T-helper 1 cell treated with Interleukin-12 subunit alpha and Interleukin-12 subunit beta and Interleukin-4 antibody, amounts not matched to agents 30 μg/mL and 1 μg/mL, for 36 hours (primary cell): ENCODE data around the gene CLTA.
"Not testable (repeated sequence)": the region's sequence is repeated elsewhere in the genome, so short reads cannot be mapped to it uniquely, and the experiment has no call there.

Experiments used
- H3K27ac Mint-ChIP-seq: one replicate; pipeline ENCODE4 v1.8.0; 2021; ENCODE audit warnings: mild to moderate bottlenecking, mixed read lengths
- H3K27me3 Mint-ChIP-seq: one replicate; pipeline ENCODE4 v1.8.0; 2021; ENCODE audit warnings: low read depth, mixed read lengths
- H3K36me3 Mint-ChIP-seq: one replicate; pipeline ENCODE4 v1.8.0; 2021; ENCODE audit warnings: low read depth, mixed read lengths
- H3K4me1 Mint-ChIP-seq: one replicate; pipeline ENCODE4 v1.8.0; 2021; ENCODE audit warnings: low read depth, mixed read lengths
- H3K4me3 Mint-ChIP-seq: one replicate; pipeline ENCODE4 v1.8.0; 2021; ENCODE audit warnings: mild to moderate bottlenecking, moderate library complexity, mixed read lengths
- H3K9me3 Mint-ChIP-seq: one replicate; pipeline ENCODE4 v1.8.0; 2021; ENCODE audit warnings: mixed read lengths

CLTA gene

DNA sequence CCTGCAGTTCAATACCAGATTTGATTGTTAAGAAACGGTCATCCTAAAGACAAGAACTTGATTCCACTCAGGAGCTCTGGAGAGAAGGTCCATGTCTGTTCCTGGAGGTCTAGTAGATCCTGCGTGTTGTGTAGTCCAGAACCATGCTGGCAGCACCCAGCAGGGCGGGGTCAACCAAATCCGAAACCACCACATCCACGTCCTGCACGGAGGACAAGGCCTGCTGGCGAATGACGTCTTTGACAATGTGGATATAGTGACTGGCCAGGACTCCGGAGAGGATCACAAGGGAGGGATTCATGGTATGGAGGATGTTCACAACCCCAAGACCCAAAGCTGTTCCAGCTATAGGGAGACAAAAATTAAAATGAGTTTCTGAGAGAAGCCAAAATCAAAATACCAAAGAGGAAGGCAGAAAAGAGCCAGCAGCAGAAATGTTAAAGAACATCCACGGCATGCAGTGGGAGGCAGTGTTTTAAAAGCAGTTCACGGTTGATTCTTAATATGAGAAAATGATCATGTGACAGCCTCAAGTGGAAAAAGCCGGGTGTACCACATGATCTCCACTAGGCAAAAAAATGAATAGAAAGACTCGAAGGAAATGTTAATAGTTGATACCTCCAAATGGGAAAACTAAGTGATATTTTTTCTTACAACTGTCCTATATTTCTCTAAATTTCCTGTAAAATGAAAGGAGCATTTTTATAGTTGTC is 26.7 kb downstream of the CLTA start:
- H3K27me3 Mint-ChIP-seq = no peaks in the 10 kb centered on the region
- peaks cover 2% of the 10 kb centered on the region for H3K9me3 Mint-ChIP-seq
- peaks cover 47% of the 10 kb centered on the region for H3K4me1 Mint-ChIP-seq
- peak overlapping the region; percentile 75 for H3K27ac Mint-ChIP-seq
- peaks cover 55% of the 10 kb centered on the region for H3K36me3 Mint-ChIP-seq
- H3K4me3 Mint-ChIP-seq = peak overlapping the region; percentile 61

DNA sequence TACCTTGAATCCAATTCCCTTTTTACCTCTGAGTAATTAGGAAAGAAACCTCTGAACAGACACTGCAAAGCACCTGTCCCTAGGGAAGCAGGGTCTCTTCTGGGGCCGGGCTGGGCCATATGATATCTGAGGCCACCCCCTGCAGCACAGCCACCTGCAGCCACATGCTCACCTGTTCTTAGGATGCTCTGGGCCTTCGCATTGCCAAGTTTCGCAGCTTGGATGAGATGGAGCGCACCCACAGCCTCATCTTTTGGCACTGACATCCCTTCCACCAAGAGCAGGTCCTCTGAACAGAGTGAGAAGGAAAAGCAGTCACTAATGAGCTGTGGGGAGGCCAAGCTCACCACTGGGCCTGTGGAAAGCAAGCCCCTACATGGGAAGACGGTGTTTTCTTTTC is 27.3 kb downstream of the CLTA start:
- Mint-ChIP-seq H3K27me3 (no peaks in the 10 kb centered on the region), H3K4me1 (peaks cover 46% of the 10 kb centered on the region), H3K9me3 (peaks cover 7% of the 10 kb centered on the region), H3K36me3 (peaks cover 59% of the 10 kb centered on the region), H3K27ac (peak overlapping the region; percentile 72), H3K4me3 (peak overlapping the region; percentile 61)

DNA sequence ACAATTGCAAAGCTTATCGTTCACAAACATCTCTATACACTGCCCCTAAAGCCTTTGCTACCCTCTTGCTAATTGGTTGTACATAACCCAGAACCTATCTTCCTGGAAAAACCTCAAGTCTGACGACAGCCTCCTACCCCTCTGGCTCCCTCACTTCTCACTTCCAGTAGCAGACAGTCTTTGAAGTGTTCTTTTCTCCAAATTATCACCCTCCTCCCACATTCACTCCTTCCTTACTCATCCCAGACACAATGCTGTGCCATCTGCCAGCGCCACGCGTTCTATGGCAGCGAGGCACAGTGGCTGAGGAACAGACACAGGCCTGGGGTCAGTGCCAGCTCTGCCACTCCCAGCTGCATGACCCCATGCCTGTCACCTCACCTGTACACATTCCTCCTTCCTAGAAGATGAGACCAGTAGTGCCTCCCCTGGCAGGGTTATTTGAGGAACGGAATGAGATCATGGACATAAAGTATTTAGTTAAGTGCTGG is 27.7 kb downstream of the CLTA start:
- Mint-ChIP-seq H3K27me3 (no peaks in the 10 kb centered on the region), H3K9me3 (peaks cover 8% of the 10 kb centered on the region), H3K36me3 (peaks cover 59% of the 10 kb centered on the region), H3K4me1 (peaks cover 42% of the 10 kb centered on the region), H3K4me3 (peak overlapping the region; percentile 61), H3K27ac (peak overlapping the region; percentile 72)

DNA sequence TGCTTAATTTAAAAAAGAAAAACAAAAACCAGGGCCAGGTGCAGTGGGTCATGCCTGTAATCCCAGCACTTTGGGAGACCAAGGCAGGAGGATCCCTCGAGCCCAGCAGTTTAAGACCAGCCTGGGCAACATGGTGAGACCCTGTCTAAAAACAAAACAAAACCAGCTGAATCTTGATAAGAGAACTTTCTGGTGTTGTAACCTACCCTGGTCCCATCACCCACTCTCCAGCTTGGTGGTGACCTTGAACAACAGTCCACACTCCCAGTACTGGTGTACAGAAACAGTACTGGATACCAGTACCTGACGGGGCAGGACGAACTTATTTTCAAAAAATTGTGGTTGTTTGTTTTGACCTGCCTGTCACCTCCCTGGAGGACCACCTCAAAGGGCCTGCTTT is 30.9 kb downstream of the CLTA start:
- H3K9me3 Mint-ChIP-seq = peaks cover 8% of the 10 kb centered on the region
- H3K4me1 Mint-ChIP-seq = peaks cover 31% of the 10 kb centered on the region
- H3K27me3 Mint-ChIP-seq = no peaks in the 10 kb centered on the region
- peaks cover 52% of the 10 kb centered on the region for H3K36me3 Mint-ChIP-seq
- H3K27ac Mint-ChIP-seq = no peak overlapping the region
- H3K4me3 Mint-ChIP-seq = no peak overlapping the region

DNA sequence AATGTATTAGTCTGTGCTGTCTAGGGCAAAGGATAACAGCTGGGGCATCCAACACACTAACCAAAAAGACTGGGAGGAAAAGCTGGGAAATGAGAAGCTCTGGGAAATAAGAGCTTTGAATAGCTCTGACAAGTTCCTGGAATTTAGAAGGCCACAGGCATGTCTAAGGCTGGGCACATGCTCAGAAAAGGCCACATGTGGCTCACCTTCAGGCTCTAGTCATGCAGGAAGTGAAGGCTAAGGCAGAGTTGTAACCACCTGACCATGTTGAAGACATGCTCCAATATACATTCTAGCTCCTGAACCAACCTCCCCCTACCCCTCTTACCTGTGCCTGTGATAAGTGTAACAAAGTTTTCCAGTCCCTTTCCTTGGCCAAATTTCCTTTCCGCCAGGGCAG is 31.7 kb downstream of the CLTA start:
- Mint-ChIP-seq H3K4me1 (peaks cover 26% of the 10 kb centered on the region), H3K27me3 (no peaks in the 10 kb centered on the region), H3K9me3 (peaks cover 8% of the 10 kb centered on the region), H3K4me3 (no peak overlapping the region), H3K27ac (no peak overlapping the region), H3K36me3 (peaks cover 50% of the 10 kb centered on the region)

DNA sequence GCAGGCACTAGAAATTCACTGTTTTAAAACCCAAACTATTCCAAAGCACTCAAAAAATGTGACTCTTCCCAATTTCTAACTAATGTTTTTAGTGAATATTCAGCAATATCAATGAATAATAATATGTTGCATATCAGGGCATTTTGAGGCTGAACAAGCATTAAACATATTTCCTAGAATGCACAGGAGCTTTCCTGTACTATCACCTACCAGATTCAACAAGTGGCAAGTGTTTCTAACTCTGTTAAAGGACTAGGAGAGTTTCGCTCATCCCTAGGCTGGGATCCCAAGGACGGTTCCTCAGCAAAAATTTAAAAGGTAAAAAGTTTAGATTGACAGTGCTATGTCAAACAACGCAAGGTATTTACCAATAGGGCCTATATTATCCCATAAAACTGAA is 46.5 kb downstream of the CLTA start:
- H3K36me3 Mint-ChIP-seq = peaks cover 36% of the 10 kb centered on the region
- H3K27me3 Mint-ChIP-seq = no peaks in the 10 kb centered on the region
- no peak overlapping the region for H3K4me3 Mint-ChIP-seq
- no peaks in the 10 kb centered on the region for H3K9me3 Mint-ChIP-seq
- H3K4me1 Mint-ChIP-seq = no peaks in the 10 kb centered on the region
- H3K27ac Mint-ChIP-seq = no peak overlapping the region

DNA sequence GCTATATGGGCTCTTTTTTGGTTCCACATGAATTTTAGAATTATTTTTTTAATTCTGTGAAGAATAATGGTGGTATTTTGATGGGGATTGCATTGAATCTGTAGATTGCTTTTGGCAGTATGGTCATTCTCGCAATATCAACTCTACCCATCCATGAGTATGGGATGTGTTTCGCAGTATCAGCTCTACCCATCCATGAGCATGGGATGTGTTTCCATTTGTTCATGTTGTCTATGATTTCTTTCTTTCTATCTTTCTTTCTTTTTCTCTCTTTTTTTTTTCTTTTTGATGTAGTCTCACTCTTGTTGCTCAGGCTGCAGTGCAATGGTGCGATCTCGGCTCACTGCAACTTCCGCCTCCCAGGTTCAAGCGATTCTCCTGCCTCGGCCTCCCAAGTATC is 48.5 kb downstream of the CLTA start:
- not testable (repeated sequence) for H3K4me3 Mint-ChIP-seq, H3K4me1 Mint-ChIP-seq, H3K27me3 Mint-ChIP-seq, H3K9me3 Mint-ChIP-seq, H3K27ac Mint-ChIP-seq
- peaks cover 26% of the 10 kb centered on the region for H3K36me3 Mint-ChIP-seq

DNA sequence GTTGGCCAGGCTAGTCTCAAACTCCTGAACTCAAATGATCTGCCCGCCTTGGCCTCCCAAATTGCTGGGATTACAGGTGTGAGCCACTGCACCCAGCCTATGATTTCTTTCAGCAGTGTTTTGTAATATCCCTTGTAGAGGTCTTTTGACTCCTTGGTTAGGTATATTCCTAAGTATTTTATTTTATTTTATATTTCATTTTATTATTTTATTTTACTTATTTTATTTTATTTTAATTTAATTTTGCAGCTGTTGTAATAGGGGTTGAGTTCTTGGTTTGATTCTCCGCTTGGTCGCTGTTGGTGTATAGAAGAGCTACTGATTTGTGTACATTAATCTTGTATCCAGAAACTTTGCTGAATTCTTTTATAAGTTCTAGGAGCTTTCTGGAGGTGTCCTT is 49.0 kb downstream of the CLTA start:
- peaks cover 25% of the 10 kb centered on the region for H3K36me3 Mint-ChIP-seq
- not testable (repeated sequence) for H3K27me3 Mint-ChIP-seq, H3K4me3 Mint-ChIP-seq, H3K9me3 Mint-ChIP-seq, H3K4me1 Mint-ChIP-seq, H3K27ac Mint-ChIP-seq

DNA sequence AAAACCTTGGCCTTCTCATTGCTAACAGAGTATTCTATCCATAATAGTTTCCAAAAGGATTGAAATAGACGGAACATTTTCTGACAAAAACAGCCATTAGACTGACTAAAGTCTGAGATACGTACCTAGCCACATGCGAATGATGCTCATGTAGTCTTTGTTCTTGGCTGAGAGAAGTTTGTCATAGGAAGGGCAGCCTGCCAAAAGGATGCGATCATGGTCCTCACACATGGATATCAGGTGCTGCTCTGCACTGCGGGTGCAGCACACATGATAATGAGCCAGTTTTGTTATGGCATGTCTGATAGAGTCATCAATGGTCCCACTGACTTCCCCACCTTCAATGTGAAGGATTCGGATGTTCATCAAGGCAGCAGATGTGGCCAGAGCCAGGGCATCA is 55.2 kb downstream of the CLTA start:
- Mint-ChIP-seq H3K36me3 (peaks cover 18% of the 10 kb centered on the region), H3K4me3 (no peak overlapping the region), H3K27ac (no peak overlapping the region), H3K4me1 (peaks cover 1% of the 10 kb centered on the region), H3K27me3 (no peaks in the 10 kb centered on the region), H3K9me3 (no peaks in the 10 kb centered on the region)

DNA sequence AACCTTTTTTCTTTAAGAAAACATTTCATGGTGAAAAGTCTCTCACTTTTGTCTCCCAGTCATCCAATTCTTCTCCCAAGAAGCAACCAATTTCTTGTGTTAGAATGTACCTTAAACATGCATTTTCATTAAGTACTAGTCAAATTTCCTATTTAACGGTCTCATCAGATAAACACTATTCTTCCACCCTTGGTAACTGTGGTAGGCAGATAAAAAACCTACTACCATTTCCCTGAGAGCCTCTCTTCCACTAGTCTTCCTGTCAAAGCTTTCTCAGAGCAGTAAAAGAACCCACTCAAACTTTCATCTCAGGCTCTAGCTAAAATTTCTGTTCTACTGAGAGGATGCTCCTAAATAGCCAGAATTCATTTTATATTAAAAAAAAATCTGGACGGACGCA is 56.6 kb downstream of the CLTA start:
- Mint-ChIP-seq H3K9me3 (no peaks in the 10 kb centered on the region), H3K27me3 (no peaks in the 10 kb centered on the region), H3K27ac (no peak overlapping the region), H3K4me3 (no peak overlapping the region), H3K36me3 (peaks cover 17% of the 10 kb centered on the region), H3K4me1 (peaks cover 1% of the 10 kb centered on the region)

DNA sequence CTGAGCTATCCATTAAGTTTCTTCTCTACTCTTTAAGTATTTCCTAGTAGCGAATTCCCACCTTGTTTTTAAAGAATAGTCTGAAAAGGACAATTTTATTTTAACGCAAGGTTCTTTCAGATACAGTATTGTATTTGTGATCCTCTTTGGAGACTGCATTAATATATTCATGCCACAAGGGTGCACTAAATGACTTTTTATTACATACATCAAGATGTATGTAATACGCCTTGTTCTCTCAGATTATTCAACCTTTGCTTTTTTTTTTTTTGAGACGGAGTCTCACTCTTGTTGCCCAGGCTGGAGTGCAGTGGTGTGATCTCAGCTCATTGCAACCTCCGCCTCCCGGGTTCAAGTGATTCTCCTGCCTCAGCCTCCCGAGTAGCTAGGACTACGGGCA is 57.3 kb downstream of the CLTA start:
- not testable (repeated sequence) for H3K4me1 Mint-ChIP-seq, H3K9me3 Mint-ChIP-seq, H3K4me3 Mint-ChIP-seq, H3K27ac Mint-ChIP-seq, H3K27me3 Mint-ChIP-seq
- peaks cover 16% of the 10 kb centered on the region for H3K36me3 Mint-ChIP-seq

DNA sequence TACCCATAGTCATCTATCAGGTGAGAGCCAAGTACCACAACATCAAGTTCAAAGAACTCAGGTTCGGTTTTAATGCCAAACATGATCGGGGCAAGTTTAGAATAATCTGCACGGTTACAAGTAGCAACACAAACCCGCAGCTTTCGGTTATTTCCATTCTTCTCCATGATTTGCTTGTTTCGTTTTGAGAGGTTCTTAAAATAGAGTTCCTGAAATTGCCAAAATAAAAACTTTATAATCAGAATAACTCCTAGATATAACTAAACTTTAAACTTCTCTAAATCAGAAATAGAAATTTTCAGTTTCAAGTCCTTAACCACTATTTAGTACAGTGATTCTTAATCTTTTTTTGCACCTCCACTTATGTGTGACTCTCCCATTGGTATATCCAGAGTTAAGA is 58.5 kb downstream of the CLTA start:
- H3K27ac Mint-ChIP-seq = peak overlapping the region; percentile 14
- peaks cover 12% of the 10 kb centered on the region for H3K36me3 Mint-ChIP-seq
- H3K9me3 Mint-ChIP-seq = no peaks in the 10 kb centered on the region
- no peaks in the 10 kb centered on the region for H3K4me1 Mint-ChIP-seq
- no peaks in the 10 kb centered on the region for H3K27me3 Mint-ChIP-seq
- no peak overlapping the region for H3K4me3 Mint-ChIP-seq

DNA sequence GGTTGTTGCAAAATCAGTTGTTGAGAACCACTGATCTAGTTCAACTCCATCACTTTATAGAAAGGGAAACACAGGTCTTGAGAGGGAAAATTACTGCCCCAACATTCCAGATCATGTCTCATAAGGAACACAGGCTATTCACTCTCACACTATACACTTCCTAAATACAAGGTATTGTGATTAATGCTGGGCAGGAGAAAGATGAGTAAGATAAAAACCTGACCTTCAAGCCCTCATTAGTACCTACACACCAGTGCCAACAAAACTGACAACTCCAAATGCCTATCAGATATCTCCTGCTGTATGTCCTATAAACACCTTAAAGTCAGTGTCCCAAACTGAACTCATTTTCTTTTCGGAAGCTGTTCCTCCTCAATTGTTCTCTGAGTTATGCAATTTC is 59.4 kb downstream of the CLTA start:
- H3K4me3 Mint-ChIP-seq = no peak overlapping the region

DNA sequence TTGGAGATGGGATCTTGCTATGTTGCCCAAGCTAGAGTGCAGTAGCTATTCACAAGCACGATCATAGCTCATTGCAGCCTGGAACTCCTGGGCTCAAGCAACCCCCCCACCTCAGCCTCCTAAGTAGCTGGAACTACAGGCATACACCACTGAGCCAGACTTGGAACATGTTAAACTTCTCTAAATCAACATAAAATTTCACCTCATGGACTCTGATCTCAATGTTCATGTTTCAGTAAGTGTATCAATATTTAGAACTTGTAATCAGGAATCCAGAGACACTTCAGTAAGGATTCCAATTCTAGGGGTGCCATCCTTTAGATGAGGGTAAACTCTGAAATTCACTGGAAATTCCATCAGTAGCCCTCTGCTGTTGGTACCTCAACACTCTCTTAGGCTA is 60.7 kb downstream of the CLTA start:
- H3K27me3 Mint-ChIP-seq = no peaks in the 10 kb centered on the region
- no peak overlapping the region for H3K4me3 Mint-ChIP-seq
- H3K36me3 Mint-ChIP-seq = peaks cover 7% of the 10 kb centered on the region
- no peaks in the 10 kb centered on the region for H3K4me1 Mint-ChIP-seq
- no peaks in the 10 kb centered on the region for H3K9me3 Mint-ChIP-seq
- H3K27ac Mint-ChIP-seq = no peak overlapping the region

More for the DNA sequence above, 59.4 kb downstream of the CLTA start:
- Mint-ChIP-seq H3K4me1 (no peaks in the 10 kb centered on the region), H3K27me3 (no peaks in the 10 kb centered on the region), H3K27ac (no peak overlapping the region), H3K9me3 (no peaks in the 10 kb centered on the region), H3K36me3 (peaks cover 12% of the 10 kb centered on the region)

DNA sequence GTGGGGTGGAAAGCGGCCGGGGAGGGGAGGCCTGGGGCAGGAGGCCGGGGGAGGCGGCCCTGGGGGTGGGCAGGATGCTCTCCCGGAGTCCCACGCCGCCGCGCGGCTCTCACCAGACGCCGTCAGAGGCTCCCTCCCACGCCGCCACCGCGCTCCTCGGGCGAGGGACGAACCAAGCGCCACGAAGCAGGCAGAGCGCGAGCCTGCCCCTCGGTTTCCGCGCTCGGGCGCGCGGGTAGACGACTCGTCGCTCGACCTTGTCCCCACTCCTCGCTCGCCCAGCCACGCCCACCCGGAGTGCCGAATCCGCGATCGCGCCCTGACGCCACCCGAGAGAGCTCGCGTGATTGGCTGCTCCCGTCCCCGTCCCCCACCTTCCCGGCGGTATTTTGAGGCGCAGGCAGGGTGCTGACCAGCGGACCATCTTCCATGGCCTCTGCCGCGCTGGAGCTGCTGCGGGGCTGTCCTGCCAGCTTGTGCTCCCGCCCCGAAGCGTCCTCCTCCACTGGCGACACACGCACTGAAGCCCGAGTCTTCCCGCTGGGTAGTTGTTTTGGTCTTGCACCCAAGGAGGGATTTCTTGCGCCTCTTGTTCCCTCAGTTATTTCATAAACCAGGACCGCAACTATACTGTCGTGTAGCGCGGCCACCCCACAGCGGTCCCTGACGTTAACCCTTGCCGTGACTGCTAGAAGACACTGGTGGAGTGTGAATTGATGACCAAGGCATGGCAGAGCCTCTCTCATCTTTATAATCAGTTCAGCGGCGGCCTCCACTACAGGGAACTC is 67.7 kb downstream of the CLTA start, which contains the start of gene GNE:
TSS of gene GNE (minus strand) at position 241 of the 788 bp plus-strand sequence. CDS start 9,093 bp downstream, outside the sequence.
- H3K9me3 Mint-ChIP-seq = no peaks in the 10 kb centered on the region
- no peaks in the 10 kb centered on the region for H3K27me3 Mint-ChIP-seq
- peak within 1 kb of the TSS; percentile 97 for H3K4me3 Mint-ChIP-seq
- no peaks in the 10 kb centered on the region for H3K36me3 Mint-ChIP-seq
- peaks cover 3% of the 10 kb centered on the region for H3K4me1 Mint-ChIP-seq
- H3K27ac Mint-ChIP-seq = peak within 1 kb of the TSS; percentile 97
